HCT116 (cell line): ENCODE data around the gene THEMIS2. TPM values are rescaled to one million over a fixed set of nuclear protein-coding genes. Genes with fewer than 3 reads are reported as not detected.

Experiments used
- ATAC-seq: fragments of 200-7000 bp; cut with Tn5 transposase; 2 replicates; pipeline ENCODE4 v1.9.1; 2020; ENCODE audit warnings: mild to moderate bottlenecking, moderate library complexity
- BruUV-seq: library from RNA; stranded (reverse); fragments of 400-500 nt; replicated peaks from 2 replicates; lab custom pipeline; 2021; lab: Mats Ljungman, UMichigan
- CTCF ChIA-PET: fragments of 300-600 bp; sonication (Branson Sonifier 250); formaldehyde crosslinking; loops from one replicate; lab custom pipeline; 2021; ENCODE audit warnings: antibody characterized with exemption; lab: Charles Lee
- POLR2A ChIA-PET: fragments of 300-600, 350-600 bp; sonication (Branson Sonifier 250); formaldehyde crosslinking; loops from one replicate; lab custom pipeline; 2021; ENCODE audit warnings: antibody characterized with exemption; lab: Charles Lee
- RAD21 ChIA-PET, 2 experiments: fragments of 300-600 bp; sonication (Branson Sonifier 250); formaldehyde crosslinking; loops; one replicate each; lab custom pipeline; 2023; ENCODE audit warnings: low total read pairs in 2 of 2; ENCODE audit not compliant: uncharacterized antibody in 2 of 2, unreplicated experiment in 2 of 2, low non-redundant PET in 1 of 2; lab: Charles Lee
- DNase-seq: peaks from one replicate; pipeline ENCODE4 v3.0.0-alpha.2; 2010; ENCODE audit warnings: low read depth, low spot score
- H2AFZ ChIP-seq: fragments of 200-600 bp; shearing (Covaris generic), sonication (generic); 2 replicates; pipeline ENCODE4 v1.6.1; 2017; ENCODE audit warnings: low read depth, mixed run types, mixed read lengths, antibody characterized with exemption, low read length; ENCODE audit not compliant: poor library complexity, severe bottlenecking
- H3K27ac ChIP-seq: 2 replicates; pipeline ENCODE4 v1.5.1; 2012; ENCODE audit warnings: low read depth, low read length
- H3K27me3 ChIP-seq: fragments of 200-600 bp; sonication (generic); 2 replicates; pipeline ENCODE4 v1.6.1; 2016; ENCODE audit warnings: mixed run types, low read length, mixed read lengths; ENCODE audit not compliant: insufficient read depth
- H3K36me3 ChIP-seq, 2 experiments: fragments of 200-500 bp in 1 of 2; fragments of 200-600 bp in 1 of 2; sonication (Bioruptor generic) in 1 of 2; sonication (generic) in 1 of 2; 2 replicates each; pipeline versions ENCODE4 v1.5.1 to v1.6.1; 2014 to 2016; ENCODE audit warnings: low read length in 2 of 2, inconsistent platforms in 1 of 2, mixed read lengths in 1 of 2, mixed run types in 1 of 2; ENCODE audit not compliant: insufficient read depth in 2 of 2, control insufficient read depth in 1 of 2
- H3K4me1 ChIP-seq, 2 experiments: fragments of 200-600 bp in 1 of 2; sonication (generic) in 1 of 2; 2 replicates each; pipeline versions ENCODE4 v1.5.1 to v1.6.1; 2012 to 2017; ENCODE audit warnings: low read length in 2 of 2, inconsistent platforms in 1 of 2, mild to moderate bottlenecking in 1 of 2, mixed read lengths in 1 of 2, mixed run types in 1 of 2, moderate library complexity in 1 of 2; ENCODE audit not compliant: insufficient read depth in 2 of 2, control insufficient read depth in 1 of 2
- H3K4me2 ChIP-seq: fragments of 200-600 bp; sonication (generic); 2 replicates; pipeline ENCODE4 v1.6.1; 2017; ENCODE audit warnings: mixed run types, low read length, mixed read lengths
- H3K4me3 ChIP-seq, 2 experiments: fragments of 200-600 bp in 1 of 2; sonication (generic) in 1 of 2; replicated peaks in 1 of 2; 2 replicates each; pipeline ENCODE4 v1.5.1; 2011 to 2016; ENCODE audit warnings: low read length in 2 of 2, control low read depth in 1 of 2, low read depth in 1 of 2, mild to moderate bottlenecking in 1 of 2, mixed read lengths in 1 of 2, mixed run types in 1 of 2
- H3K79me2 ChIP-seq: fragments of 200-600 bp; sonication (generic); 2 replicates; pipeline ENCODE4 v1.6.1; 2017; ENCODE audit warnings: mild to moderate bottlenecking, mixed run types, low read length, moderate library complexity, mixed read lengths; ENCODE audit not compliant: insufficient read depth
- H3K9ac ChIP-seq: fragments of 200-600 bp; sonication (generic); 2 replicates; pipeline ENCODE4 v1.6.1; 2016; ENCODE audit warnings: low read length, mixed read lengths
- H3K9me2 ChIP-seq: fragments of 200-600 bp; sonication (generic), shearing (Covaris generic); 2 replicates; pipeline ENCODE4 v1.6.1; 2017; ENCODE audit warnings: mixed run types, mild to moderate bottlenecking, moderate library complexity; ENCODE audit not compliant: insufficient read depth
- H3K9me3 ChIP-seq, 2 experiments: fragments of 200-500 bp in 1 of 2; fragments of 200-600 bp in 1 of 2; sonication (Bioruptor generic) in 1 of 2; sonication (generic) in 1 of 2; 2 replicates each; pipeline ENCODE4 v1.6.1; 2014 to 2017; ENCODE audit warnings: low read length in 2 of 2, mixed read lengths in 2 of 2, inconsistent platforms in 1 of 2, low read depth in 1 of 2, mild to moderate bottlenecking in 1 of 2, mixed run types in 1 of 2, moderate library complexity in 1 of 2; ENCODE audit not compliant: control insufficient read depth in 1 of 2, insufficient read depth in 1 of 2
- H4K20me1 ChIP-seq: fragments of 200-600 bp; sonication (generic), shearing (Covaris generic); 2 replicates; pipeline ENCODE4 v1.6.1; 2017; ENCODE audit warnings: mixed run types, mild to moderate bottlenecking, moderate library complexity; ENCODE audit not compliant: insufficient read depth
- CBX3 ChIP-seq: IDR thresholded peaks from 2 replicates; pipeline ENCODE4 v1.6.1; 2012; ENCODE audit warnings: low read depth
- CEBPB ChIP-seq: IDR thresholded peaks from 2 replicates; pipeline ENCODE4 v1.6.1; 2012; ENCODE audit warnings: low read depth
- ELF1 ChIP-seq: IDR thresholded peaks from 2 replicates; pipeline ENCODE4 v1.6.1; 2012; ENCODE audit warnings: low read depth, borderline replicate concordance
- EZH2 ChIP-seq: fragments of 200-600 bp; sonication (generic); IDR thresholded peaks from 2 replicates; pipeline ENCODE4 v1.6.1; 2017; ENCODE audit warnings: antibody characterized with exemption, mixed run types
- FOSL1 ChIP-seq: IDR thresholded peaks from 2 replicates; pipeline ENCODE4 v1.6.1; 2012; ENCODE audit warnings: low read depth
- JUND ChIP-seq: IDR thresholded peaks from 2 replicates; pipeline ENCODE4 v1.6.1; 2012
- POLR2A ChIP-seq: IDR thresholded peaks from 2 replicates; pipeline ENCODE4 v1.7.0; 2011; ENCODE audit warnings: borderline replicate concordance; ENCODE audit not compliant: insufficient read depth, insufficient read length; ENCODE audit errors: extremely low read depth
- POLR2AphosphoS5 ChIP-seq: IDR thresholded peaks from 2 replicates; pipeline ENCODE4 v1.6.1; 2011; ENCODE audit warnings: mild to moderate bottlenecking, low read depth, low read length, moderate library complexity
- RAD21 ChIP-seq: IDR thresholded peaks from 2 replicates; pipeline ENCODE4 v1.6.1; 2012; ENCODE audit warnings: low read depth, mild to moderate bottlenecking
- SIN3A ChIP-seq: IDR thresholded peaks from 2 replicates; pipeline ENCODE4 v1.6.1; 2012; ENCODE audit warnings: low read depth
- SRF ChIP-seq: IDR thresholded peaks from 2 replicates; pipeline ENCODE4 v1.6.1; 2012; ENCODE audit warnings: low read depth
- TCF7L2 ChIP-seq: IDR thresholded peaks from 2 replicates; pipeline ENCODE4 v1.7.0; 2011; ENCODE audit warnings: borderline replicate concordance, inconsistent platforms; ENCODE audit not compliant: insufficient read depth, insufficient read length; ENCODE audit errors: extremely low read depth
- YY1 ChIP-seq: IDR thresholded peaks from 2 replicates; pipeline ENCODE4 v1.6.1; 2011; ENCODE audit warnings: low read length, low read depth, moderate library complexity, mild to moderate bottlenecking; ENCODE audit not compliant: insufficient replicate concordance; ENCODE audit errors: extremely low read depth
- ZFX ChIP-seq: fragments of 450-650 bp; IDR thresholded peaks from 2 replicates; pipeline ENCODE4 v1.6.1; 2017
- ZNF274 ChIP-seq: fragments of 200-500 bp; sonication (Bioruptor generic); IDR thresholded peaks from 2 replicates; pipeline ENCODE4 v1.6.1; 2014; ENCODE audit warnings: mild to moderate bottlenecking, low read depth, low read length, inconsistent platforms
- intact Hi-C: fragments of 100-400 bp; cut with micrococcal nuclease; formaldehyde crosslinking; loops from 2 replicates; pipeline ENCODE4 v1.10.0; 2022
- total RNA-seq: library from RNA; stranded (reverse); gene quantifications from one replicate; pipeline ENCODE4 v1.2.1, GENCODE V29; 2021; ENCODE audit not compliant: unreplicated experiment
- TF ChIP-seq, protein P1 (sequence below): IDR thresholded peaks from 2 replicates; pipeline ENCODE4 v1.6.1; 2012
- TF ChIP-seq, protein P2 (sequence below): IDR thresholded peaks from 2 replicates; pipeline ENCODE4 v1.6.1; 2012
- TF ChIP-seq, protein P3 (sequence below): IDR thresholded peaks from 2 replicates; pipeline ENCODE4 v1.6.1; 2011; ENCODE audit warnings: mild to moderate bottlenecking, low read length, moderate library complexity; ENCODE audit not compliant: insufficient replicate concordance; ENCODE audit errors: extremely low read depth
- TF ChIP-seq, protein P4 (sequence below): IDR thresholded peaks from 2 replicates; pipeline ENCODE4 v1.6.1; 2012; ENCODE audit warnings: low read depth

THEMIS2 gene
- total RNA-seq, 1 experiment from 2014 or later, result 8.0 TPM

DNA sequence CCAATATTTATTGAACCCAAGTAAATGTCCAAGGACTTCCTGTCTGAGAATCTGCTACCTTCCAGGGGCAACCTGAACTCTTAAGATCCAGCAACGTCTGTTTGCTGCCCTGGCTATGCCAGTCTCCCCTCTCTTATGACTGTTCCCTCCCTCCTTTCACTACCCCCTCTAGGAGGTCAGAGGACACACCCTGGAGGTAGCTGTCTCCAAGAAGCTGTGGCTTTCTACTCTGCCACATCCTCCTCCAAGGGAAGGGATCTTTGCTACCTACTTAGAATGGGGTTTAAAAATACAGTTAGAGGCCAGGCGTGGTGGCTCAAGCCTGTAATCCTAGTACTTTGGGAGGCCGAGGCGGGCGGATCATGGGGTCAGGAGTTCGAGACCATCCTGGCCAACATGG lies 58.8 kb downstream of the THEMIS2 start (continued):
- TF ChIP-seq YY1 (no peak), TCF7L2 (no peak), JUND (no peak), CBX3 (no peak), POLR2AphosphoS5 (no peak), ELF1 (no peak), POLR2A (no peak)
- TF ChIP-seq, protein P1, sequence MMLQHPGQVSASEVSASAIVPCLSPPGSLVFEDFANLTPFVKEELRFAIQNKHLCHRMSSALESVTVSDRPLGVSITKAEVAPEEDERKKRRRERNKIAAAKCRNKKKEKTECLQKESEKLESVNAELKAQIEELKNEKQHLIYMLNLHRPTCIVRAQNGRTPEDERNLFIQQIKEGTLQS, result no peak
- TF ChIP-seq, protein P2, sequence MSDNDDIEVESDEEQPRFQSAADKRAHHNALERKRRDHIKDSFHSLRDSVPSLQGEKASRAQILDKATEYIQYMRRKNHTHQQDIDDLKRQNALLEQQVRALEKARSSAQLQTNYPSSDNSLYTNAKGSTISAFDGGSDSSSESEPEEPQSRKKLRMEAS, result no peak

DNA sequence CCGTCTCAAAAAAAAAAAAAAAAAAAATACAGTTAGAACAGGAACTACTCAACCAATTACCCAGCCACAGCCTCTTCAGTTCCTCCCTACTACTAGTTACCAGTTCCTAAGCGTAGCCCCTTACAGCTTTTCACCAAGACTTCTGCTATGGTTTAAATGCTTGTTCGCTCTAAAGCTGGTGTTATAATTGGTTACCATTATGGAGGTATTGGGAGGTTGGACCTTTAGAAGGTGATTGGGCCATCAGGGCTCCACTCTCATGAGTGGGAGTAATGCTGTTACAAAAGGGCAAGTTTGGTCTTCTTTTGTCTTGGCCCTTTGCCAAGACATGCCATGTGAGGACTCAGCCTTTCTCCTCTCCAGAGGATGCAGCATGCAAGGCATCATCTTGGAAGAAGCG lies 59.4 kb downstream of the THEMIS2 start:
- H4K20me1 ChIP-seq, result no peaks in the 10 kb centered on the region
- RAD21 ChIA-PET, result no interaction called here
- CTCF ChIA-PET, result no interaction called here
- ATAC-seq (no peak), DNase-seq (no peak)
- H3K4me3 ChIP-seq, result no peak overlapping the region
- peaks cover 7 to 14% of the 10 kb centered on the region in 2 experiments; a peak in 3 of 4 replicates for H3K4me1 ChIP-seq
- no peaks in the 10 kb centered on the region for H3K79me2 ChIP-seq
- H3K9me3 ChIP-seq, result no peaks in the 10 kb centered on the region
- no peak overlapping the region for H3K27ac ChIP-seq
- TF ChIP-seq SIN3A, result no peak
- TF ChIP-seq POLR2AphosphoS5, result no peak
- TF ChIP-seq, protein P3, sequence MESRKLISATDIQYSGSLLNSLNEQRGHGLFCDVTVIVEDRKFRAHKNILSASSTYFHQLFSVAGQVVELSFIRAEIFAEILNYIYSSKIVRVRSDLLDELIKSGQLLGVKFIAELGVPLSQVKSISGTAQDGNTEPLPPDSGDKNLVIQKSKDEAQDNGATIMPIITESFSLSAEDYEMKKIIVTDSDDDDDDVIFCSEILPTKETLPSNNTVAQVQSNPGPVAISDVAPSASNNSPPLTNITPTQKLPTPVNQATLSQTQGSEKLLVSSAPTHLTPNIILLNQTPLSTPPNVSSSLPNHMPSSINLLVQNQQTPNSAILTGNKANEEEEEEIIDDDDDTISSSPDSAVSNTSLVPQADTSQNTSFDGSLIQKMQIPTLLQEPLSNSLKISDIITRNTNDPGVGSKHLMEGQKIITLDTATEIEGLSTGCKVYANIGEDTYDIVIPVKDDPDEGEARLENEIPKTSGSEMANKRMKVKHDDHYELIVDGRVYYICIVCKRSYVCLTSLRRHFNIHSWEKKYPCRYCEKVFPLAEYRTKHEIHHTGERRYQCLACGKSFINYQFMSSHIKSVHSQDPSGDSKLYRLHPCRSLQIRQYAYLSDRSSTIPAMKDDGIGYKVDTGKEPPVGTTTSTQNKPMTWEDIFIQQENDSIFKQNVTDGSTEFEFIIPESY, result no peak
- no peak for TF ChIP-seq YY1
- no peak for TF ChIP-seq TCF7L2
- no peak for TF ChIP-seq CEBPB
- TF ChIP-seq ZNF274, result no peak
- TF ChIP-seq EZH2, result no peak
- TF ChIP-seq FOSL1, result no peak
- TF ChIP-seq, protein P2, result no peak
- TF ChIP-seq ELF1, result no peak
- no peak for TF ChIP-seq SRF
- TF ChIP-seq, protein P1, result no peak
- TF ChIP-seq JUND, result no peak
- TF ChIP-seq, protein P4, sequence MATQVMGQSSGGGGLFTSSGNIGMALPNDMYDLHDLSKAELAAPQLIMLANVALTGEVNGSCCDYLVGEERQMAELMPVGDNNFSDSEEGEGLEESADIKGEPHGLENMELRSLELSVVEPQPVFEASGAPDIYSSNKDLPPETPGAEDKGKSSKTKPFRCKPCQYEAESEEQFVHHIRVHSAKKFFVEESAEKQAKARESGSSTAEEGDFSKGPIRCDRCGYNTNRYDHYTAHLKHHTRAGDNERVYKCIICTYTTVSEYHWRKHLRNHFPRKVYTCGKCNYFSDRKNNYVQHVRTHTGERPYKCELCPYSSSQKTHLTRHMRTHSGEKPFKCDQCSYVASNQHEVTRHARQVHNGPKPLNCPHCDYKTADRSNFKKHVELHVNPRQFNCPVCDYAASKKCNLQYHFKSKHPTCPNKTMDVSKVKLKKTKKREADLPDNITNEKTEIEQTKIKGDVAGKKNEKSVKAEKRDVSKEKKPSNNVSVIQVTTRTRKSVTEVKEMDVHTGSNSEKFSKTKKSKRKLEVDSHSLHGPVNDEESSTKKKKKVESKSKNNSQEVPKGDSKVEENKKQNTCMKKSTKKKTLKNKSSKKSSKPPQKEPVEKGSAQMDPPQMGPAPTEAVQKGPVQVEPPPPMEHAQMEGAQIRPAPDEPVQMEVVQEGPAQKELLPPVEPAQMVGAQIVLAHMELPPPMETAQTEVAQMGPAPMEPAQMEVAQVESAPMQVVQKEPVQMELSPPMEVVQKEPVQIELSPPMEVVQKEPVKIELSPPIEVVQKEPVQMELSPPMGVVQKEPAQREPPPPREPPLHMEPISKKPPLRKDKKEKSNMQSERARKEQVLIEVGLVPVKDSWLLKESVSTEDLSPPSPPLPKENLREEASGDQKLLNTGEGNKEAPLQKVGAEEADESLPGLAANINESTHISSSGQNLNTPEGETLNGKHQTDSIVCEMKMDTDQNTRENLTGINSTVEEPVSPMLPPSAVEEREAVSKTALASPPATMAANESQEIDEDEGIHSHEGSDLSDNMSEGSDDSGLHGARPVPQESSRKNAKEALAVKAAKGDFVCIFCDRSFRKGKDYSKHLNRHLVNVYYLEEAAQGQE, result no peak
- TF ChIP-seq ZFX, result no peak
- TF ChIP-seq RAD21, result no peak
- no peaks in the 10 kb centered on the region for H3K36me3 ChIP-seq
- H3K9ac ChIP-seq, result no peak overlapping the region
- no TSS peak for BruUV-seq
- POLR2A ChIA-PET, result no interaction called here
- H3K9me2 ChIP-seq, result no peaks in the 10 kb centered on the region
- no peak overlapping the region for H3K4me2 ChIP-seq
- H2AFZ ChIP-seq, result no peak overlapping the region
- intact Hi-C loops, result no loop called here
- no peaks in the 10 kb centered on the region for H3K27me3 ChIP-seq
